Lower leg skin (tissue), 3 donors: ENCODE data around the gene CCBE1.

Experiments used
- POLR2A ChIP-seq, 2 donors: fragments of 450-650 bp; IDR thresholded peaks; one replicate each; pipeline ENCODE4 v1.6.1; 2016 to 2017; ENCODE audit warnings: antibody characterized with exemption in 2 of 2, mild to moderate bottlenecking in 1 of 2, moderate library complexity in 1 of 2
- TF ChIP-seq, protein P1 (sequence below), 3 donors: fragments of 450-650 bp; IDR thresholded peaks; one replicate each; pipeline ENCODE4 v1.5.1; 2016; ENCODE audit warnings: antibody characterized with exemption in 3 of 3, mild to moderate bottlenecking in 3 of 3, moderate library complexity in 2 of 3

DNA sequence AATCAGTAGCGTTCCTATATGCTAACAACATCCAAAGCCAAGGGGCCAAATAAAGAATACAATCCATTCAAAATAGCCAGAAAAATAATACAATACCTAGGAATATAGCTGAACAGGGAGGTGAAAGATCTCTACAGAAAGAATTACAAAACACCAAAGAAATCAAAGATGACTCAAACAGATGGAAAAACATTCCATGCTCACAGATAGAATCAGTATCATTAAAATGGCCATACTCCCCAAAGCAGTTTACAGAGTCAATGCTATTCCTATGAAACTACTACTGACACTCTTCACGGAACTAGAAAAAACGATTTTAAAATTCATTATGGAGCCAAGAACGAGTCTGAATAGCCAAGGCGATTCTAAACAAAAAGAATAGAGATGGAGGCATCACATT is 57.4 kb downstream of the CCBE1 start:
- TF ChIP-seq, protein P1, sequence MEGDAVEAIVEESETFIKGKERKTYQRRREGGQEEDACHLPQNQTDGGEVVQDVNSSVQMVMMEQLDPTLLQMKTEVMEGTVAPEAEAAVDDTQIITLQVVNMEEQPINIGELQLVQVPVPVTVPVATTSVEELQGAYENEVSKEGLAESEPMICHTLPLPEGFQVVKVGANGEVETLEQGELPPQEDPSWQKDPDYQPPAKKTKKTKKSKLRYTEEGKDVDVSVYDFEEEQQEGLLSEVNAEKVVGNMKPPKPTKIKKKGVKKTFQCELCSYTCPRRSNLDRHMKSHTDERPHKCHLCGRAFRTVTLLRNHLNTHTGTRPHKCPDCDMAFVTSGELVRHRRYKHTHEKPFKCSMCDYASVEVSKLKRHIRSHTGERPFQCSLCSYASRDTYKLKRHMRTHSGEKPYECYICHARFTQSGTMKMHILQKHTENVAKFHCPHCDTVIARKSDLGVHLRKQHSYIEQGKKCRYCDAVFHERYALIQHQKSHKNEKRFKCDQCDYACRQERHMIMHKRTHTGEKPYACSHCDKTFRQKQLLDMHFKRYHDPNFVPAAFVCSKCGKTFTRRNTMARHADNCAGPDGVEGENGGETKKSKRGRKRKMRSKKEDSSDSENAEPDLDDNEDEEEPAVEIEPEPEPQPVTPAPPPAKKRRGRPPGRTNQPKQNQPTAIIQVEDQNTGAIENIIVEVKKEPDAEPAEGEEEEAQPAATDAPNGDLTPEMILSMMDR (IDR thresholded peaks at IDR 0.05) = no peak
- TF ChIP-seq POLR2A (IDR thresholded peaks at IDR 0.05) = no peak
